Testis (tissue), 2 donors: Measurements from ENCODE around the gene WIPF2.

Experiments
- CTCF ChIP-seq, 3 experiments: fragments of 450-650 bp in 2 of 3; fragments of 200-600 bp in 1 of 3; sonication (generic) in 1 of 3; IDR thresholded peaks; one replicate each; pipeline ENCODE4 v1.5.1; 2016 to 2019; ENCODE audit warnings: antibody characterized with exemption in 3 of 3, mild to moderate bottlenecking in 2 of 3, moderate library complexity in 1 of 3
- POLR2A ChIP-seq: fragments of 450-650 bp; IDR thresholded peaks from one replicate; pipeline ENCODE4 v1.6.1; 2017; ENCODE audit warnings: antibody characterized with exemption, mild to moderate bottlenecking, moderate library complexity

DNA sequence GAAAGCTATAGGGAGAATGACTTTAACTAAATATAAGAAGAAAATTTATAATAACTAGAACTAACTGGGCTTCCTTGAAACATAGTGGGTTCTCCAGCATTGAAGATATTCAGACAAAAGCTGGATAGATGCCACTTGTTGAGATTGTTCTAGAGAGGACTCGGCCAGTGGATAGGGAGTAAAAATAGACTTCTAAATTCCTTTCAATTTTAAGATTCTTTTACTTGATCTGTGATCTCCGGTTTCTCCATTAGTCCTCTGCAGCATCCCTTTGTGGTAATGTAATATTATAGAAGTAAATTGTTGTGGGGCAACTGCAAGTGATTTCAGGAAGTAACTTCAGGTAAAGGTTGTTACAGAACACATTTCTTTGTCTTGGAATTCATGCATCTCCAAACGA lies 79.6 kb downstream of the WIPF2 start:
- TF ChIP-seq CTCF (IDR thresholded peaks at IDR 0.05) (no peak), POLR2A (no peak)
